ENCODE data around the gene CCDC146. TPM values are rescaled to one million over a fixed set of nuclear protein-coding genes. Genes with fewer than 3 reads are reported as not detected.

Gene CCDC146
- polyA plus RNA-seq, 1 donor from 2014 or later = 13.0 TPM

DNA sequence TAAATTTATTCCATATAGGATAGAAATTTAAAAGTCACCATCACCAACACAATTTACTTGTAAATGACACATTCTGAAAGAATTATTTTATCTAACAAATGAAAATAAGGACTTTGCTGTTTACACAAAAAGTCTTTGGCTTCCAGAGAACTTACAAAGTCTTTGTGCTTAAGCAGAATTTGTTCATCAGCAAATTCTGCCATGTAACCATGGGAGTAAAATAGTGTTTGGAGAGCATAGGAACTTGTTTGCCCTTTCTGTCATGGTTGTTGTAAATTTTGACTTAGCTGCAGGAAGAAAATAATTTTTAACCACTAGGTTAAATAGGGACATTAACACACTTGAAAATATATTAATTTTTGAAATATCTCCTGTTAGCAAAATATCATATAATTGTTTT is 62.0 kb downstream of the CCDC146 start:
- H3K9ac ChIP-seq (ENCODE audit: low read length) = no peak overlapping the region
- H3K36me3 ChIP-seq (ENCODE audit: insufficient read depth, low read length) = no peaks in the 10 kb centered on the region
- no peaks in the 10 kb centered on the region for H3K9me3 ChIP-seq (ENCODE audit: low read length)
- H3K79me2 ChIP-seq (replicated peaks; ENCODE audit: insufficient read depth, low read length) = no peaks in the 10 kb centered on the region
- no peaks in the 10 kb centered on the region for H3K9me2 ChIP-seq (ENCODE audit: insufficient read depth, low read length)
- TF ChIP-seq TAF1 (IDR thresholded peaks at IDR 0.05; ENCODE audit: low read depth) (no peak), CTCF (IDR thresholded peaks at IDR 0.05; ENCODE audit: poor library complexity, severe bottlenecking) (no peak), SMC3 (conservative IDR thresholded peaks at IDR 0.05; ENCODE audit: poor library complexity) (no peak), EP300 (conservative IDR thresholded peaks at IDR 0.05; ENCODE audit: poor library complexity, severe bottlenecking) (no peak), EZH2 (IDR thresholded peaks at IDR 0.05; ENCODE audit: borderline replicate concordance, insufficient read depth, low read length, poor library complexity, severe bottlenecking) (no peak), MXI1 (conservative IDR thresholded peaks at IDR 0.05; ENCODE audit: poor library complexity, severe bottlenecking) (no peak)
- H2AFZ ChIP-seq (ENCODE audit: low read depth, low read length) = no peak overlapping the region
- no peak overlapping the region for H3K27ac ChIP-seq (ENCODE audit: low read length)
- H3K27me3 ChIP-seq (ENCODE audit: insufficient read depth, low read depth, low read length) = no peaks in the 10 kb centered on the region
- H4K20me1 ChIP-seq (ENCODE audit: insufficient read depth) = no peaks in the 10 kb centered on the region
- no peak overlapping the region for H3K4me3 ChIP-seq (ENCODE audit: low read length)
- H3K4me2 ChIP-seq (ENCODE audit: low read length) = no peak overlapping the region
- H3F3A ChIP-seq (ENCODE audit: insufficient read depth, low read length, poor library complexity, severe bottlenecking) = no peaks in the 10 kb centered on the region

DNA sequence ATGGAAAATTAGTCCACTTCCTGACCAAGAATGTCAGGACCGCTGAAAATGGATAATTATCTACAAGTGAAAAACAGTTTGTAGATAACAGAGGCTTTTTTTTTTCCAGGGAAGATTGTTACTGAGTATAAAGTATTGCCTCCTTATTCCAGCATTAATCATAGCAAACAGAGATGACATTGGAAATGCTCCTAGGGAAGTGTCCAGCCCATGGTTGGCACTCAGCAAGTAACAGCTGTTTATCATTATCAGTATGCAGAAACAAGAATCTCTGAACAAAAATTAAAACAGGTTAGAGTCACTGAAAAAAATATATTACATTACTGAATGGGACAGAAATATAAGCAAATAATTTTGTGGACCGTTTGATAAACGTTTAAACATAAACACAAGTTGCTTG is 62.6 kb downstream of the CCDC146 start:
- no peak overlapping the region for H2AFZ ChIP-seq (ENCODE audit: low read depth, low read length)
- no peaks in the 10 kb centered on the region for H3F3A ChIP-seq (ENCODE audit: insufficient read depth, low read length, poor library complexity, severe bottlenecking)
- no peaks in the 10 kb centered on the region for H3K36me3 ChIP-seq (ENCODE audit: insufficient read depth, low read length)
- H3K4me3 ChIP-seq (ENCODE audit: low read length) = no peak overlapping the region
- no peak overlapping the region for H3K9ac ChIP-seq (ENCODE audit: low read length)
- no peak overlapping the region for H3K4me2 ChIP-seq (ENCODE audit: low read length)
- no peaks in the 10 kb centered on the region for H3K79me2 ChIP-seq (replicated peaks; ENCODE audit: insufficient read depth, low read length)
- TF ChIP-seq EZH2 (IDR thresholded peaks at IDR 0.05; ENCODE audit: borderline replicate concordance, insufficient read depth, low read length, poor library complexity, severe bottlenecking) (no peak), CTCF (IDR thresholded peaks at IDR 0.05; ENCODE audit: poor library complexity, severe bottlenecking) (no peak), POLR2AphosphoS5 (IDR thresholded peaks at IDR 0.05) (no peak), SMC3 (conservative IDR thresholded peaks at IDR 0.05; ENCODE audit: poor library complexity) (no peak), MXI1 (conservative IDR thresholded peaks at IDR 0.05; ENCODE audit: poor library complexity, severe bottlenecking) (no peak), REST (IDR thresholded peaks at IDR 0.05; ENCODE audit: borderline replicate concordance) (no peak), TAF1 (IDR thresholded peaks at IDR 0.05; ENCODE audit: low read depth) (no peak), EP300 (conservative IDR thresholded peaks at IDR 0.05; ENCODE audit: poor library complexity, severe bottlenecking) (no peak), RAD21 (conservative IDR thresholded peaks at IDR 0.05) (no peak)
- no peaks in the 10 kb centered on the region for H4K20me1 ChIP-seq (ENCODE audit: insufficient read depth)
- no peaks in the 10 kb centered on the region for H3K9me3 ChIP-seq (ENCODE audit: low read length)
- H3K27me3 ChIP-seq (ENCODE audit: insufficient read depth, low read depth, low read length) = no peaks in the 10 kb centered on the region
- no peaks in the 10 kb centered on the region for H3K9me2 ChIP-seq (ENCODE audit: insufficient read depth, low read length)
- no peak overlapping the region for H3K27ac ChIP-seq (ENCODE audit: low read length)

All from neural cell (in vitro differentiated cells).